CD4-positive, alpha-beta T cell treated with Interleukin-2 at 100 ng/mL for 4 hours (primary cell): ENCODE data around the gene SMARCAD1.

Experiments
- DNase-seq: peaks from one replicate; pipeline ENCODE4 v3.0.0-alpha.2; 2020; ENCODE audit warnings: low spot score

Gene SMARCAD1

GRCh38 chr4:94228493-94229216 is 21.0 kb downstream of the SMARCAD1 start:
- DNase-seq = no peak

GRCh38 chr4:94232519-94232918 is 24.9 kb downstream of the SMARCAD1 start:
- no peak for DNase-seq

GRCh38 chr4:94235825-94236224 is 28.2 kb downstream of the SMARCAD1 start:
- DNase-seq = no peak

- DNase-seq = no peak
Measured at GRCh38 chr4:94237271-94237670, 29.6 kb downstream of the SMARCAD1 start.

GRCh38 chr4:94238160-94238559 is 30.5 kb downstream of the SMARCAD1 start:
- DNase-seq = no peak

GRCh38 chr4:94240384-94240783 is 32.7 kb downstream of the SMARCAD1 start:
- DNase-seq = no peak

- no peak for DNase-seq
Measured at GRCh38 chr4:94244087-94244828, 36.6 kb downstream of the SMARCAD1 start.

- DNase-seq = no peak
Measured at GRCh38 chr4:94244829-94245185, 37.1 kb downstream of the SMARCAD1 start.

- no peak for DNase-seq
Measured at GRCh38 chr4:94251094-94251493, 43.4 kb downstream of the SMARCAD1 start.

GRCh38 chr4:94253036-94253435 is 45.4 kb downstream of the SMARCAD1 start:
- DNase-seq = no peak

GRCh38 chr4:94256144-94256783 is 48.6 kb downstream of the SMARCAD1 start:
- no peak for DNase-seq

GRCh38 chr4:94256828-94257227 is 49.2 kb downstream of the SMARCAD1 start:
- no peak for DNase-seq

GRCh38 chr4:94262163-94263016 is 54.7 kb downstream of the SMARCAD1 start:
- DNase-seq = no peak

GRCh38 chr4:94267037-94267436 is 59.4 kb downstream of the SMARCAD1 start:
- no peak for DNase-seq

- no peak for DNase-seq
Measured at GRCh38 chr4:94271248-94271647, 63.6 kb downstream of the SMARCAD1 start.

- DNase-seq = no peak
Measured at GRCh38 chr4:94274912-94275311, 67.2 kb downstream of the SMARCAD1 start.

- no peak for DNase-seq
Measured at GRCh38 chr4:94276204-94276603, 68.5 kb downstream of the SMARCAD1 start.

GRCh38 chr4:94277534-94277933 is 69.9 kb downstream of the SMARCAD1 start:
- DNase-seq = no peak

- DNase-seq = no peak
Measured at GRCh38 chr4:94278781-94279180, 71.1 kb downstream of the SMARCAD1 start.

- no peak for DNase-seq
Measured at GRCh38 chr4:94284889-94285288, 77.2 kb downstream of the SMARCAD1 start.

- no peak for DNase-seq
Measured at GRCh38 chr4:94285666-94286065, 78.0 kb downstream of the SMARCAD1 start.

GRCh38 chr4:94290245-94290644 is 82.6 kb downstream of the SMARCAD1 start:
- no peak for DNase-seq
